HG03460 (cell line): Measurements from ENCODE around the gene UTF1.
"Not testable (repeated sequence)": the region's sequence is repeated elsewhere in the genome, so short reads cannot be mapped to it uniquely, and the experiment has no call there.

Experiments used
- ATAC-seq: cut with Tn5 transposase; IDR thresholded peaks from one replicate; pipeline ENCODE4 v1.9.1; 2021; ENCODE audit not compliant: unreplicated experiment

Gene UTF1

GRCh38 chr10:133261726-133262325 lies 31.8 kb downstream of the UTF1 start:
- ATAC-seq, result peak; percentile 47

DNA sequence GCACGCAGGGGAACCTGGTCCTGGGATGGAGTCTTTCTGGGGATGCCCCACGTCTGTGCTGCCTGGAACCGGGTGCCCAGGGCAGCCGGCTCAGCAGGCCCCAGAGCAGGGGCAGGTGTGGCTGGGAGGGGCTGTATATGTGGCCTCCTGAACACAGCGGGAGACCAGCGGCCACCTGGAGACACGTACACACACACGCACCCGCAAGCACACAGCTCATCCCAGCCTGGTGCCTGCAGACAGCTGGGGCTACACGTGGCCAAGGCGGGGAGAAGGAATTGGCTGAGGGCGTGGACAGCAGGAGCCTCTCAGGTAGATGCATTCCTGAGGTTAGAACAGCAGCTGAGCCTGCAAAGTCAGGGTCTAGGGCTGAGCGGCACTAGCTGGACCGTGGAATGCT lies 32.7 kb downstream of the UTF1 start:
- ATAC-seq, result no peak

DNA sequence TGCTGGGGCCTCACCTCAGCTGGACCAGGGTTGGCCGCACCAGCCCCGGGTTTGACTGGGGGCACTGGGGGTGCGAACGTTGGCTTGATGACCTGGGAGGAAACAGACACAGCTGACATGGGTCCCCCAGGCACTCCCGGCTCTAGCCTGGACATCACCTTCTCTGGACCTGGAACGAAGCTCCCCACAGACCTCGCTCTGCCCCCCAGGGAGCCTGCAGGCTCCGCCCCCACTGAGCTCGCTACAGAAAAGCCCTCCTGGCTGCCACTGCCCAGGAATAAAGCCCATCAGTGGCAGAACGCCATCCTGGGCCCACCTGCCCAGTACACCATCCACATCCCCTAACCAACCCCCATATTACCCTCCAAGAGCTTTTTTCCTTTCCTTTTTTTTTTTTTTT lies 33.7 kb downstream of the UTF1 start:
- no peak for ATAC-seq

- no peak for ATAC-seq
Measured at GRCh38 chr10:133264461-133264860, 34.4 kb downstream of the UTF1 start.

DNA sequence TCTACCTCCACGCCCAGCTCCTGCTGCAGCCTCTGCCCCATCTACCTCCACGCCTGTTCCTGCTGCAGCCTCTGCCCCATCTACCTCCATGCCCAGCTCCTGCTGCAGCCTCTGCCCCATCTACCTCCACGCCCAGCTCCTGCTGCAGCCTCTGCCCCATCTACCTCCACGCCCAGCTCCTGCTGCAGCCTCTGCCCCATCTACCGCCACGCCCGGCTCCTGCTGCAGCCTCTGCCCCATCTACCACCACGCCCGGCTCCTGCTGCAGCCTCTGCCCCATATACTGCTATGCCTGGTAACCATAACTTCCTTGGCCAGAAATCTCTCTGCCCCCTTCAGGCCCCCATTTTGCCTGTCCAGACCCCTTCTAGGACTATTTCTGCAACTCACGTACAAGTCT lies 35.0 kb downstream of the UTF1 start:
- not testable (repeated sequence) for ATAC-seq

DNA sequence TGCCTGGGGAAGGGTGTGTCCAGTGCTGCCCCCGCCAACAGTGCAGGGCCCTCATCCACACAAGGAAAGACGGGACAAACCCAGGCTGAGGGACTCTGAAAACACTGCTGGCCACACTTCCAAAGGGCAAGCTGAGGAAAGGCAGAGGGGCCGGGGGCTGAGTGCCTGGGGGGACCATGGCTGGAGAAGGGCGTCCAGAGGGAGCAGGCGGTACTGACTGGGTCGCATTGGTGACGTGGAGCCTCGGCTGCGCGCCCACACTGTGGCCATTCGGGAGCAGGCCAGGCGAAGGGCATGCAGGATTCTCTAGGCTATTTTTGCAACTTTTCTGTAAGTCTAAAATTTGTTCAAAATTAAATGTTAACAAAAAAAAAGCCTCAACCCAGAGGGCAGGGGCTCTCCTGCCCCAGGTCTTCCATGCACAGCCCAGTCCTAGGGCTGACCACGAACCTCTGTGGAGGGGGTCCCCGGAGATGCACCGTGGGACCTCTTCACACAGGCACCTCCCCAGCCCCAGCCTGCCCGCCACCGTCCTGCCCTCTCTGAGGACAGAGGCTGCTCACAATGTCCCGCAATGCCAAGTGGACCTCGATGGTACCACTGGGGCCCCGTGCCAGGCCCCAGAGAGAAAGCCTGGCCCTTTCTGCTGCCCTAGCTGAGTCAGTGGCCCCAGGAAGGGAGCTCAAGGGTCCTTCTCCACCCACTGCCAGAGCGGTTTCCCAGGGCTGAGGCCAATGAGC lies 36.2 kb downstream of the UTF1 start:
- no peak for ATAC-seq

DNA sequence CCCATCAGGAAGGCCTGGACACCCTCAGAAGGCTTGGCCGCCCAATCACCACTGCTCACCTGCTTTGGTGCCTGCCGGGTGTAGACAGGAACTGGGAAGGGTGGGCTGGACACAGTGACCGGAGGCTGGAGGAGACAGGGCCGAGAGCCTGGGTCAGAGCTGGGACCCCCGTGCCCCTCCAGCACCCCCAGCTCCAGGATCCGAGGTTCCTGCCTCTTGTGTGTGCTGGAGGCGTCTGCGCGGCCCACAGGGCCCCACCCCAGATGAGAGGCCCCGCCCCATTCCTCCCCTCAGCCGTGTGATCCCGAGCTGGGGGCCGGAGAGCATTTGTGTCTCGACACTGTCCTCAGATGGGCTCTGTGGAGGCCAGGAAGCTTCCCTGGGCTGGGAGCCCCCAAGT lies 37.3 kb downstream of the UTF1 start:
- ATAC-seq, result no peak

DNA sequence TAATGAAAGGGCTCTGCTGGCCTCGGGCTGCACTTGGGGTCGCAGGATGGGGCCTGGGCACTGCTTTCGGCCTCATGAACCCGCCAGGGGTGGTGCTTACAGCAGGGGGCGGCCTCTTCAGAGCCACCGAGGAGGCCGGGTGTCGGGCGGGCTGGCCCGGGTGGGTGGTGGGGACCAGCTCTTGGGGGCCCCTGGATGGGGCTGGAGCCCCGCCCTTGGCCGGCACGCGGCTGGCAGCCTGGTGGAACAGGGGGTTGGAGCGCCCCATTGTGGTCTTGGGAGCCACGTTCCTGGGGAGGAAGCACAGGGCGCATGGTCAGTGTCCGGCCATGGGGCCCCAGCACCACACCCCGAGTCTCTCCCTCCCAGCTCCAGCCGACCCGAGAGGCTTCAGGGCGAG lies 37.8 kb downstream of the UTF1 start:
- no peak for ATAC-seq

- ATAC-seq, result no peak
Measured at GRCh38 chr10:133268532-133268931, 38.5 kb downstream of the UTF1 start.

- ATAC-seq, result no peak
Measured at GRCh38 chr10:133269367-133269766, 39.4 kb downstream of the UTF1 start.

DNA sequence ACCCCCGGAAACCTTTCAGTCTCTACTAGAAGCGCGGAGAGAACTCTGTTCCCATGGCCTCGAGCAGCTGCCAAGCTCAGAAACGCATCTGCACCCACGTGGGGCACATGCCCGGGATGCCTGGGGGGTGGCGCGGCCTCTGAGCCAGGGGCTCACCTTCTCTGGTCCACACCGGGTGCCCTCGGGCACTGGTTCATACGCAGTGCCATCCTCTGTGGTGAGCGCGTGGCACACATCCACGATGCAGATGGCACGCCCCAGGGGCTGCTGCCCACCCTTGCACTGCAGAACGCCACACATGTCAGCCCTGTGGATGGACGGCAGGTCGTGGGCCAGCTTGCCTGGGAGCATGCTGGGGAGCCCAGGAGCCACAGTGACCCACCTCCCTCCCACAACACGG lies 40.2 kb downstream of the UTF1 start:
- ATAC-seq, result no peak

GRCh38 chr10:133270773-133271297 lies 40.8 kb downstream of the UTF1 start:
- ATAC-seq, result no peak

- ATAC-seq, result no peak
Measured at GRCh38 chr10:133271521-133272300, 41.7 kb downstream of the UTF1 start.

DNA sequence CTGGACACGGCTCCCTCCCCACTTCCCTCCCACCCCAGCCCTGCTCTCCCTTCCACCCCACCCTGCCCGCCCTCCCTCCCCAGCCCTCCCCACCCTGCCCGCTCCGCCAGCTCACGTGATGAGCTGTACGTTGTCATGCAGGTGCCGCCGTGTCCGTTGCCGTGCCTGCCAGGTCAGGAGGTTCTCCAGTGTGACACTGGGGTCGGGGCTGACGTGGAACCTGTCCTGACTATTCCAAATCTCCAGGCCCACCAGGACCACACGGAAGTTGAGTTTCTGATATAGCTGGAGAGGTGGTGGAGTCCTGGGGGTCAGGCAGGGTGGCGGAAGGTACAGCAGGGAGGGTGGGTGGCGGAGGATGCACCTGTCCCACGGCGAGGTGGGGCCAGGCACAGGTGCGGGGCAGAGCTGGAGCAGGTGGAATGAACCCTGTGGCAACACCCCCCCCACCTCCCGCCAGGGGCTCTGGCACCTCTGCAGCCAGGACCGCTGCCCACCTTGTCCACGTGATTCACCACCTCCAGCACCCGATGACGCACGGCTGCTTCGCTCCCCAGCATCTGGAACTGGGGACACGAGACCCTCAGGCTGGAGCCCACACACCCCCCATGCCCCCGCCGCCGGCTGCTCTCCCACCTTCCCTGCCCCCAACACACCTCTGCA lies 42.4 kb downstream of the UTF1 start:
- no peak for ATAC-seq

DNA sequence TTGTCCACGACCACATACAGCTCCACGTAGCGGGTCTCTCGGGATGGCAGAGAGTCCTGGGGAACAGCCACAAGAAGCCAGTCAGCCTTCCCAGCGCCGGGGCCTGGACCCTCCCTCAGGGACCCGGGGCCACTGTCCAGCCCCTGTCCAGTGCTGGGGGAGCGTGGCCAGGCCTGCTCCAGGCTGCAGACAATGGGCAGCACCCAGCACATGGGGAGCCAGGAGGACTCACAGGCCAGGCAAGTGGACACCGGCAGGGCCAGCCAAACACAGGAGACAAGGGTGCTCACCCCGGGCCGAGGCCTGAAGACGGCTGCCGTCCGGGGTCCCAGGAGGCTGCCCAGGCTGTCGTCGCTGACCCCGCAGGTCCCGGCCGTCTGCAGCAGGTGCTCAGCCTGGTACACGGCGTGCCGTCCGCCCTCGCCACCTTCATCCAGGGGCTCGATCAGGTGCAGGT lies 43.0 kb downstream of the UTF1 start:
- ATAC-seq, result no peak

- ATAC-seq, result no peak
Measured at GRCh38 chr10:133273534-133274143, 43.6 kb downstream of the UTF1 start.

- peak; percentile 46 for ATAC-seq
Measured at GRCh38 chr10:133274751-133275683, 45.0 kb downstream of the UTF1 start.

GRCh38 chr10:133275684-133276092 lies 45.7 kb downstream of the UTF1 start:
- peak; percentile 37 for ATAC-seq

DNA sequence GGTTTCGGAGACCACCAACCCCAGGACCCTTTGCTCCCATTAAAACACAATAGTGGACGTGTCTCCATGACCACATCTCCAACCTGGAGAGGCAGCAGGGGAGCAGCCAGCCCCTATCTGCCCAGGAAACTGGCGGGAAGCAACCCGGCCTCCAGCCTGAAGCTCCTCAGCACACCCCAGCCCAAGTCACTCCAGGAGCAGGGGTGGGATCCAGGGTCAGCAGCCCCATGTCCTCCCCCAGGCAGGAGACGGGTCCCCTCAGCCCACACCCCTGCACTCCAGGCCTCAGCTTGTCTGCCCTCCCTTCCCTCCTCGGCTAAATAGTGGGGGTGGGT lies 46.0 kb downstream of the UTF1 start:
- ATAC-seq, result no peak
